Thymus (tissue), 11 donors: ENCODE measurements around the gene LMX1B. TPM values are rescaled to one million over a fixed set of nuclear protein-coding genes. Genes with fewer than 3 reads are reported as not detected.
"Not testable (repeated sequence)": the region's sequence is repeated elsewhere in the genome, so short reads cannot be mapped to it uniquely, and the experiment has no call there.

Experiments
- DNase-seq, 9 donors: peaks; one replicate each; pipeline ENCODE4 v3.0.0-alpha.2; 2013; ENCODE audit warnings: low spot score in 9 of 9, low read depth in 6 of 9, missing footprints in 1 of 9
- H3K27ac ChIP-seq, 2 donors: one replicate each; pipeline ENCODE4 v1.5.1; 2013; ENCODE audit warnings: control low read depth in 1 of 2, low read depth in 1 of 2, low read length in 1 of 2, mild to moderate bottlenecking in 1 of 2, moderate library complexity in 1 of 2
- H3K27me3 ChIP-seq, 2 donors: one replicate each; pipeline ENCODE4 v1.5.1; 2013; ENCODE audit warnings: low read length in 1 of 2; ENCODE audit not compliant: control insufficient read depth in 2 of 2, insufficient read depth in 1 of 2
- H3K36me3 ChIP-seq, 2 donors: one replicate each; pipeline ENCODE4 v1.5.1; 2013; ENCODE audit warnings: low read length in 1 of 2, mild to moderate bottlenecking in 1 of 2, moderate library complexity in 1 of 2; ENCODE audit not compliant: control insufficient read depth in 2 of 2, insufficient read depth in 2 of 2
- H3K4me1 ChIP-seq, 2 donors: one replicate each; pipeline ENCODE4 v1.5.1; 2013; ENCODE audit warnings: low read length in 2 of 2; ENCODE audit not compliant: control insufficient read depth in 2 of 2, insufficient read depth in 2 of 2
- H3K4me3 ChIP-seq, 2 donors: one replicate each; pipeline ENCODE4 v1.5.1; 2013; ENCODE audit warnings: low read length in 2 of 2, control low read depth in 1 of 2, mild to moderate bottlenecking in 1 of 2
- H3K9me3 ChIP-seq, 2 donors: one replicate each; pipeline ENCODE4 v1.5.1; 2013; ENCODE audit warnings: low read length in 1 of 2, mild to moderate bottlenecking in 1 of 2; ENCODE audit not compliant: control insufficient read depth in 2 of 2, insufficient read depth in 1 of 2
- WGBS: extraction: QIAGEN DNeasy Blood & Tissue Kit; methylation state at CpG from one replicate; pipeline ENCODE4 v1.1.7; 2013; 5-methylcytosine and 5-hydroxymethylcytosine counted together
- polyA plus RNA-seq: library from polyadenylated mRNA; stranded (reverse); fragments of 200-250 nt; gene quantifications from one replicate; pipeline ENCODE4 v1.2.3, GENCODE V29; 2013
- total RNA-seq: library from RNA; stranded (reverse); fragments of 120-200 nt; gene quantifications from one replicate; pipeline ENCODE4 v1.2.4, GENCODE V29; 2013
- donor health status: healthy.

The LMX1B gene
- total and polyA plus RNA-seq, 2 donors, result 0.02 to 0.05 TPM

DNA sequence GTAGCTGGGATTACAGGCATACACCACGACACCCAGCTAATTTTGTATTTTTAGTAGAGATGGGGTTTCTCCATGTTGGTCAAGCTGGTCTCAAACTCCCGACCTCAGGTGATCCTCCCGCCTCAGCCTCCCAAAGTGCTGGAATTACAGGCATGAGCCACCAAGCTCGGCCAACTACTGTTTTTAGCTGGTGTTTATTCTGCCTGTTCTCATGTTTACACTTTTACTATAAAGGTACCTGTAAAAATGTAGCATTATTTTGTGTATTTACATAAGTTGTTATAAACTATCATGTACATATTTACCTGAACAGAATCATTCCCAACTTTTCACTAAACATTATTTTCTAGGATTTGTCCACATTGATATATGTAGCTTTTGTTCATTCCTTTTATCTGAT lies 111.8 kb downstream of the LMX1B start:
- H3K36me3 ChIP-seq, H3K4me3 ChIP-seq, H3K27me3 ChIP-seq, H3K9me3 ChIP-seq, DNase-seq, H3K27ac ChIP-seq: not testable (repeated sequence)
- peaks cover 20 to 32% of the 10 kb centered on the region in 2 donors for H3K4me1 ChIP-seq
- WGBS, result 97% methylated on average over 4 of the region's 4 CpGs

GRCh38 chr9:126728210-126728609 lies 114.5 kb downstream of the LMX1B start:
- DNase-seq, H3K27ac ChIP-seq, H3K9me3 ChIP-seq, H3K4me3 ChIP-seq, H3K36me3 ChIP-seq, H3K27me3 ChIP-seq: not testable (repeated sequence)
- H3K4me1 ChIP-seq, result peaks cover 2 to 10% of the 10 kb centered on the region in 2 donors
- WGBS, result 96% methylated on average over 8 of the region's 8 CpGs

GRCh38 chr9:126730592-126730991 lies 116.9 kb downstream of the LMX1B start:
- DNase-seq, H3K9me3 ChIP-seq, H3K4me1 ChIP-seq, H3K4me3 ChIP-seq, H3K27ac ChIP-seq, H3K36me3 ChIP-seq, H3K27me3 ChIP-seq: not testable (repeated sequence)
- WGBS, result 97% methylated on average over 8 of the region's 8 CpGs

GRCh38 chr9:126733005-126733404 lies 119.3 kb downstream of the LMX1B start:
- Histone ChIP-seq H3K27me3 (no peaks in the 10 kb centered on the region), H3K27ac (no peak overlapping the region), H3K36me3 (no peaks in the 10 kb centered on the region), H3K4me3 (no peak overlapping the region), H3K4me1 (no peaks in the 10 kb centered on the region), H3K9me3 (peaks cover 0 to 3% of the 10 kb centered on the region in 2 donors)
- DNase-seq, result no peak
- 94% methylated on average over 3 of the region's 3 CpGs for WGBS

DNA sequence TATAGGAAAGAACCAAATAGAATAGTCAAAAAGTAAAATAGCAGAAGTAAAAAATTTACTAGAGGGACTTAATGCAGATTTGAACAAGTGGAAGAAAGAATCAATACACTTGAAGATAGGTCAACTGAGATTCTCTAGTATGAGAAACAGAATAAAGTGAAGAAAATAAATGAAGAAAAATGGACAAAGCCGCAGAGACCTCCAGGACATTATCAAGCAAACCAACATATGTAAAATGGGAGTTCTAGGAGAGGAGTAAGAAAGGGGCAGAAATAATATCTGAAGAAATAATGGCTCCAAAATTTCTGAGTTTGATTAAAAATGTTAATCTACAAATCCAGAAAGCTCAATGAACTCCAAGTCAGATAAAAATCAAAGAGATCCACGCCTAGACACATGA lies 121.1 kb downstream of the LMX1B start:
- Histone ChIP-seq H3K27me3 (no peaks in the 10 kb centered on the region), H3K9me3 (peaks cover 0 to 3% of the 10 kb centered on the region in 2 donors), H3K36me3 (no peaks in the 10 kb centered on the region), H3K27ac (no peak overlapping the region), H3K4me1 (no peaks in the 10 kb centered on the region), H3K4me3 (no peak overlapping the region)
- 94% methylated on average over 2 of the region's 2 CpGs for WGBS
- no peak for DNase-seq

DNA sequence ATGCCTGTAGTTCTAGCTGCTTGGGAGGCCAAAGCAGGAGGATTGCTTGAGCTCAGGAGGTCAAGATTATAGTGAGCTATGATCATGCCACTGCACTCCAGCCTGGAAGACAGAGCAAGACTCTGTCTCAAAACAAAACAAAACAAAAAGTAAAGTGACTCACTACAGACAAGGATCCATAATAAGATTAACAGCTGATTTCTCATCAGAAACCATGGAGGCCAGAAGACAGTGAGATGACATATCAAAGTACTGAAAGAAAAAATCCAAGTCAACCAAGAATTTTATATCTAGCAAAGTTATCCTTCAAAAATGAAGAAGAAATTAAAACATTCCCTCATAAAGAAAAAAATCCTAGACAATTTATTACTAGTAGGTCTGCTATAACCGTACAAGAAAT lies 121.8 kb downstream of the LMX1B start:
- DNase-seq, result no peak
- H3K4me1 ChIP-seq, result no peaks in the 10 kb centered on the region
- H3K9me3 ChIP-seq, result peaks cover 0 to 3% of the 10 kb centered on the region in 2 donors
- no peaks in the 10 kb centered on the region for H3K27me3 ChIP-seq
- H3K27ac ChIP-seq, result no peak overlapping the region
- WGBS, result 98% methylated on average over 1 of the region's 1 CpG
- no peak overlapping the region for H3K4me3 ChIP-seq
- no peaks in the 10 kb centered on the region for H3K36me3 ChIP-seq

DNA sequence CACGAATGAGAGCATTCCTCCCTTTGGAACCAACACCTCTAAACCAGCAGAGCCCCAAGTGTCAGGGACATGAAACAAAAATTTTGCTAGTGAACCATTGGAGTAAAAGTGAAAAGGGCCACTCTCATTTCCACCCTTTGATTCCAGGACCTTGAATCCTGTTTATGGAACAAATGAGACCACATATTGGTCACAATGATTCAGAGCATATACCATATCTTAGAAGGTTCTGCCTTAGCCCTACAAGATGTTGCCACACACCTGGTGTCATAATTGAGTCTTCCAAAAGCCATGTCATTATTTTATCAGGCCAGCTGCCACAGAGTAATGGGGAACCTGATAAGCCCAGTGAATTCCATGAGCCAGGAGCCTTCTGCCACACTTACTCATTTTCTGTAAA lies 124.8 kb downstream of the LMX1B start:
- no peaks in the 10 kb centered on the region for H3K27me3 ChIP-seq
- H3K4me3 ChIP-seq, result no peak overlapping the region
- H3K27ac ChIP-seq, result no peak overlapping the region
- peaks cover 0 to 3% of the 10 kb centered on the region in 2 donors for H3K9me3 ChIP-seq
- DNase-seq, result no peak
- 92% methylated on average over 1 of the region's 1 CpG for WGBS
- H3K36me3 ChIP-seq, result no peaks in the 10 kb centered on the region
- no peaks in the 10 kb centered on the region for H3K4me1 ChIP-seq

- no peak overlapping the region for H3K27ac ChIP-seq
- WGBS, result 56% methylated on average over 5 of the region's 5 CpGs
- H3K27me3 ChIP-seq, result no peaks in the 10 kb centered on the region
Observed at GRCh38 chr9:126743041-126743440, 129.3 kb downstream of the LMX1B start.

GRCh38 chr9:126745574-126746411 lies 132.1 kb downstream of the LMX1B start:
- H3K9me3 ChIP-seq, result peaks cover 0 to 4% of the 10 kb centered on the region in 2 donors
- H3K4me3 ChIP-seq, result no peak overlapping the region
- peak overlapping the region in 1 of 2 donors; percentile 5 for H3K27ac ChIP-seq
- peak in 2 of 9 donors; percentile 18 to 37 for DNase-seq
- WGBS, result 64% methylated on average over 10 of the region's 10 CpGs
- H3K36me3 ChIP-seq, result no peaks in the 10 kb centered on the region
- no peaks in the 10 kb centered on the region for H3K27me3 ChIP-seq
- H3K4me1 ChIP-seq, result peaks cover 9 to 17% of the 10 kb centered on the region in 2 donors

More at GRCh38 chr9:126743041-126743440, 129.3 kb downstream of the LMX1B start:
- no peak for DNase-seq
- Histone ChIP-seq H3K36me3 (no peaks in the 10 kb centered on the region), H3K4me1 (peaks cover 7 to 15% of the 10 kb centered on the region in 2 donors), H3K4me3 (no peak overlapping the region), H3K9me3 (no peaks in the 10 kb centered on the region)
